Fibroblast of skin of right quadriceps (primary cell): ENCODE measurements around the gene HOXB7.

ENCODE experiments used
- DNase-seq: peaks from one replicate; pipeline ENCODE4 v3.0.0-alpha.2; 2013

The HOXB7 gene

DNA sequence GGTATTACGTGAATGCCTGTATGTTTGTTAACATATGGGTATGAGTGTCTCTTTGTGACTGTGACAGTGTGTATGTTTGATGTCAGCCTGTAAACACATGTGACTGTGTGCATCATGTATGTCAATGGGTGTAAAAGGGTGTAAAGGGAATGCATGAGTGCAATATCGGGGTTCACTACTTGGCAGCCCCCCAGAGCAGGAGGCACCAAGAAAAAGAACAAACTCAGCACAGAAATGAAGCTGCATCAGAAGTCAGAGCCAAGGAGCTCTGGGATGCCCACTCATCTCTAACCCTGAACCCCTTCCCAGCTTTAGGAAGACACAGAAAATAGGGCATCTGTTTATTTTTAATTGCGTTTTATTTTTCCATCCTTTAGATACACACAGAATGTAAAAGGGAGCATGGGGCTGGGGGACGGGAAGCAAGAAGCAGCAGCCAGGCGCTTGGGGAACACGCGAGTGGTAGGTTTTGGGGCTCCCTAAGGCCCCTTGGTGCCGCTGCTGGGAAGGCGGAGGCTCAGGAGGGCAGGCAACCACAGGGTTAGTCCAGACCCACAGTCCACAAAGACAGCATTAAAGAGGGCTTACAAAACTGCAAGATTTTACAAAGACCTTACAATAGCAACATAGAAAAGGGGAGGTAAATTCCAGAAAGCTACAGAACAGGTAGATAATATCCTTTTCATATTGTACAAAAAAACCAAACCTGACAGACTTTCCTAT lies 3.8 kb downstream of the HOXB7 start:
- DNase-seq: no peak

DNA sequence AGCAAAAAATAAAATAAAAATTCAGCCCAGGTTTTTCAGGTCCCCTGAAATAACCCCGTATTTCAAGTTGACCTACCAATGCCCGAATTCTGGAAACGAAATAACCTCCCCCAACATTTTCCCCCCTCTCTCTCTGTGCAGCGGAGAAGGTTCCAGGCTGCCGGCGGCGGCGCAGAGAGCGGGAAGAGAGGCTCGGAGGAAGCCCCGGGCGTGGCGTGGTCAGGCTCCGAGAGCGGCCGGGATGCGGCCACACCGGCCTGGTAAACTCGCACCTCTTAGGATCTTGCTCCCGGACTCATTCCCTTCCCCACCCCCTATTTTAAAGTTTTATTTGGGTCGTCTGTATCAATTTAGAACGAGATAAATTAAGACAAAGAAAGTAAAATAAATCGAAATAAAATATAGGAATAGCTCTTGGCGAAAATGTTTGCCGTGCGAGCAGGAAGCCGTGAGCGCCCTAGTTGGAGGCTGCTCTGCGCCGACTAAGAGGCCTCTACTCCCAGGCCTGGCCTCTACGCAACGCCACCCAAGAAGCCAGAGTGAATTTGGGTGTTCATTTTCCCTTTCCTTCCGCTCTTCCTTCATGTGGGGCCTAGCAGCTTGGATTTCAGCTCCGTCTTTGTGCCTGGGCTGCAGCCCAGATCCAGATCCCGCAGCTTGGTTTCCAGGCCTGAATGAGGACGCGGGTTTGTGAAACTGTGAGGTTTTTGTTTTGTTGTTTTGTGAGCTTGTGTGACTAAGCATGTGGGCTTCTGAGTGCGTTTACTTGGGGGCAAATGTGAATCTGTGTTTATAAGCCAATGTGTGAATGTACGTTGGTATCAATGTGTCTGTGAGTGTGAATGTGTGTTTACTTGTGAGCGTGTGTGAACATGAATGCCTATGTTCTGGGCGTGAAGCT lies 4.6 kb downstream of the HOXB7 start:
- no peak for DNase-seq

DNA sequence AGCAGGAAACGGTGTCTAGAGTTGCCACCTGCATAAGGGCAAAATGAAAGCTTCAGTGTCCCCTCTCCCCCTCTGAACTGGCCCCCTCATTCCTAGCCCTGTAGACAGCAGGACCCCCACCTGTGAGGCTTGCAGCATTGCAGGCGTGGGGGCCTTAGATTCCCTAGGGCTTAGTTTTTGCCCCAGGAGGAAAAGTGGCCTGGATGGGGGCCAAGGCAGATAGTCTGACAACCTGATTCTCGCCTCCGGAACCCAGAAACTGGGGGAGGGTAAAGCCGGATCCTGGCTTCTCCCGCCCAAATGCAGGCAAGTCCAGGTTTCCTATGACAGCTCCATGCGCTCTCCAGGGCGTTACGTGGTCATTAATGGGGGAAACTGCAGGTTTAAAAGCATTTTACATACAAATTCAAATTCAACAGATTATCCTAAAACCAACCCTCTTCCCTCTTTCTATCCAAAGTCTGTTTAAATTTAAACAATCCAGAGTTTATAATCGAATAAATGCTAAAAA lies 5.4 kb downstream of the HOXB7 start:
- no peak for DNase-seq

DNA sequence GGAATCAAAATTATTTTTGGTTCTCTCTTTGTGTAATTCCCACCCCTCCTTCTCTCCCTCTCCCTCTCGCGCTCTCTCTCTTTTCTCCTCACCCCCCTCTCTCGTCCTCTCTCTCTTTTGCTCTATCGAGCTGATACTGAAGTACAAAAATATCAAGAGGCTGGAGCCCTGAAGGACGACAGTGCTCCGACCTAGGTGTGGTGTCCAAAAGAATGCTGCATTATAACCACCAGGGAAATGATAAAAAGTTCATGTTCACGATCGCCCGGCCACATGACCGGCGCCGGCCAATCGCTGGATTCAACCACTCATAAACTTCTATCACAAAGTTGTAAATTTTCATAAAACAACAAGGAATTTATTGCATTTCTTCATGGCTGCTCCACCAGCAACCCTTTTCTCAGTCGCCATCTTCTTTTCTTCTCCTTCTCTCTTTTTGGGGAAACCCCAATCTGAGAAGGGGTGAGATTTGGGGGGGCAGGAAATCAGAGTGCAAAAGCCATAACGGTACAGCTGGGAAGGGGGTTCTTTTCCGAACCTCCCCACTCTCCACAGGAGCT lies 6.0 kb downstream of the HOXB7 start, which contains the start of gene HOXB6:
Gene HOXB6, minus strand, starts transcription at position 217 of the 560 bp plus-strand sequence. CDS start 6,836 bp downstream, outside the sequence.
- peak; percentile 45 for DNase-seq

DNA sequence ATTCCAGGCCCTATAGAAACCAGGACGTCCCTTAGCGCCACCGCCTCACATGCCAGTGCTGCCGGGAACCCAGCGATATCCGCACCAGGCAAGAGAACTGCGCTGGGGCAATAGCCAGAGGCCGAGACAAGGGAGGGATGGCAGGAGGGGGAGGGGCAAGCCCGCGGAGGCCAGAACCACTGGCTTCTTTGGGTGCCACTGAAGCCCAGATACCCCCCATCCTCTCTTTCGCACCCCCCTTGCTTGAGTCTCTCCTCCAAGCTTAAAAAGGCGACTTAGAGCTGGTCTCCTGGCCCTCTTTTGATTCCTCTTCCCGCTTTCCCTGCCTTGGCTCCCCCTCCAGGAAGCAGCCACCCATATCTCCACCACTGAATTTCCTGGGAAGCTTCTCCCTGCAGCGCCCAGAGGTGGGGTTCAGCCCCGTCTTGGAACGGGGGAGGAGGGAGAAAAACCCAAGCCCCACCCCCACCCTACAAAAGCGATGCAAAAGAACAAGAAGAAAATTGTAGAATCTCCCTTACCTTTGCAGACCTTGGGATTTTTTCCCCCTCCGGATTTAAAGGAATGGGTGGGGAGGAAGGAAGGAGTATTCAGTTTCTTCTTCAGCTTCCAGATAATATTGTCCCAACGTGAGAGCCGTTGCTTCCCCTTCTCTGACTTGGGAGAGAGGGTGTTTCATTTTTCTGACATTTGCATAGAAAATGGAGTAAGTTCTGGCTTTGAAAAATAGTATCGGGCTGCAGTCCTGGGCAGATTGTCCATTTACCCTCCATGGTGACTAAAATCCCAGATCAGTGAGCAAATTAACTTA lies 6.7 kb downstream of the HOXB7 start:
- peak; percentile 48 for DNase-seq

DNA sequence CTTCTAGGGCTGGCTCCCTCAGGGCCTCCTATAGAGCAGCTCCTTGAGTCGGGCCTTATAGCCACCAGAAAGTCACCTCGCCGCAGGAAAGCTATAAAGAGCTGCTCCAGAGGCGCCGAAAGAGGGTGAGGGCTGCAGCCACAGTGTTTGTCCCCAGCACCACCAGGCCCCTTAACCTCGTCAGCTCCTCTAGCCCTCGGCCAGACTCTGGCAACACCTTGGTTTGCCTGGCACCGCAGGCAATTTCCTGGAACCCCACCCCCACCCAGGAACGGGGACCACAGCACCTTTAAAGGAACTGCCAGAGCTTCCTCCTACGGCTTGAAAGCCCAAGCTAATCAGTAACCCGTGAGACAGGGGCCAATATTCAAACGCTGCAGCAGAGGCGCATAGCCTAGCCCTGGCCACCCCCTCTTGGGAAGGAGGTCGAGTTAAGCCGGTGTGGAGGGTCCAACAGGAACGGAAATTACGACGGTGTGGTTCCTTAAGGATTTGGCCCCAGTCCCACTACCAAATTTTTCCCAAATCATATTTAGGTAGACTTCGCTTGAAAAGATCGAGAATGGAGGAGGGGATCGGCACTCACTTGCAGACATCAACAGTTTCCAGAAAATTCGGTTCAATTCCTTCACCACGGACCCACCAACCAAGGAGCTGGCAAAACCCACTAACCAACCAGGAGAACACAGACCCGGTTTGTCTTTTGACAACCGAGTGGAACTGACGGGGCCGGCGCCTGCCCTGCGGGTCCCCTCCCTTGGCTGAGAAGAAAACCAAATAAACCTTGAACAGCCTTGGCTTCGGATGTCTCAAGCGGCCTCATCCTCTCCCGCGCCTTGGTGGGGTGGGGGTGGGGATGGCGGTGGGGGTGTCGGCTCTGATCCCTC lies 9.0 kb downstream of the HOXB7 start:
- DNase-seq: no peak

DNA sequence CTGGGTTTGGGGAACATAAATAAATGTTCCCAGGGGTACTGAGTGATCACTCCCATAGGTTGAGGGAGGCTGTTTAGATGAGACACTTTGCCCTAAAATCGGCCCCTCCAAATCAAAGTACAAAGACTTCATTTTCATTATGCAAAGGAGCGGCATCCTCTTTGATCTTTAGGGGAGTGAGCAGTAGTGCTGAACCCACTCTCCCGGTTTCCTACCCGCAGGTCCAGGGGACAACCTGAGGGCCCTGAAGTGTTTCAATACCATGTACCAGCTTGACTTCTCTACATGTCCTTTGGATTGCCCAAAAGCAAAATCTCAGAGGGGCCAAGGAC lies 9.6 kb downstream of the HOXB7 start:
- no peak for DNase-seq

DNA sequence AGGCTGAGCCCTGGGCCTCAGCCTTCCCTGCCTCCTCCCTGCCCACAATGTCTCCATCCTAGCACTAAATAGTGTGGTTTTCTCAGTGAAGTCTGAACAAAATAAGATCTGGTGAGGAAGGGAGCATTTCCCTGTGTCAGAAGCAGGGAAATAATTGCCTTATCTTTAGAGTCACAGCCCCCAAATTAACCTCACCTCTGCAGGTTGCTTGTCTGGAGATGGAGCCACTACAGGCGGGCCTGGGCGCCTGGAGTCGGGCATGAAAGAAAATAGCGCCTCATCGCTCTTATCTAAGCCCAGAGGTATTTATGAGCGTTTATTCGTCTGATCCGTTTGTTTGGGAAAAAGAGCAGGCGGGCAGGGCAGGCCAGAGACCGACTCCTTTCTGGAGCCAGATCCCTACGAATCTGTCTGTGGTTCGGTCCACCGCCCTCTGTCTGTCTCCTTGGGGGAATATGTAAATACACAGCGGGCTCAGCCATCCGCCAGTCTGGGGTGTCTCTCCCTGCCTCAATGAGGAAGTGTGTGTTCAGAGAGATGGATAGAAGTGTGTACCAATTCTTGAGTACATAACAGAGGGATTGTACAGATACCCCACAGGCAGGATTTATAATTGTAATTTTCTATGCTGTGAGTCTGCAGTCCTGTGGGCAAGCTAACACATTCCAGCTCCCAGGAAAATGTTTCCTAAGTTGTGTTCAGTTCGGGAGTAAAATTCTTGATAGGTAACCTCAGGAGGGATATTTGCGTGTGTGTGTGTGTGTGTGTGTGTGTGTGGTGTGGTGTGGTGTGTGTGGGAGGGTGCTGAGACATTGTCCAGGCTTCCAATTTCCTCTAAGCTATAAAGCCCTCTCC lies 10.3 kb downstream of the HOXB7 start:
- DNase-seq: no peak

DNA sequence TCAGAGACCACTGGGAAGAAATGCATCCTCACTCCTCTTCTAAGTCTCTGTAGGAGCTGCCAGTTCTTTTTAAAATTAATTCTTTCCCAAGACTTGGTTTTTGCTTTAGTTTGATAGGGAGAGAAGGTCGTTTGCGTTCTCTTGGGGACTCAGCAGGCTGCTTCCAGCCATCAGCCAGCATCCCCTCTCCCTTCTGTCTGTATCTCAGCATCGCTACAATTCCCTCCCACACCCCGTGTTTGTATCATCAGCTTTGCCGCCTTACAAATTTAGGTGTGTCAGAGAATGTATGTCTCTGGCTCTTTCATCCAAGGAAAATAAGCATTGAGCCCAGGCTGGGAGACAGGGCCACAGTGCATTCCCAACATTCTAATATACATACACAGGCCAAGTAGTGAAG lies 11.5 kb downstream of the HOXB7 start:
- no peak for DNase-seq

DNA sequence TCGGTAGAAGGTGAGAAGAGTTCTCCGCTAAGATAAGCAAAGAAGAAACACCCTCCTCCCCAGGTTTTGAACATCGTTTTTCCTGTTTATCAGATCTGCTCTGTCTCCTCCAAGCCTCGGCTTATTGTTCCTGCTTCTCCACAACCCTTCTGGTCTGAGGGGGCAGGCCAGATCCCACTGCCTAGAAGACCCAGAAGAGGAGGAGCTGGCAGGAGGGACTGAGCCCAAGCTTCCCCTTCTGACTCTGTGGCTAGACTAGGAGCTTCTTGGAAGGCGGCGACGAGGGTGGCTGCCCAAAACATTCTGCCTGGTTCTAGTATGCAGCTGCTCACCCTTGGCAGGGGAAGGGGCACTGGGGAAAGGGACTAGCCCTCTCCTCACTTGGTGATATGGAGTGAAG lies 12.1 kb downstream of the HOXB7 start:
- no peak for DNase-seq

DNA sequence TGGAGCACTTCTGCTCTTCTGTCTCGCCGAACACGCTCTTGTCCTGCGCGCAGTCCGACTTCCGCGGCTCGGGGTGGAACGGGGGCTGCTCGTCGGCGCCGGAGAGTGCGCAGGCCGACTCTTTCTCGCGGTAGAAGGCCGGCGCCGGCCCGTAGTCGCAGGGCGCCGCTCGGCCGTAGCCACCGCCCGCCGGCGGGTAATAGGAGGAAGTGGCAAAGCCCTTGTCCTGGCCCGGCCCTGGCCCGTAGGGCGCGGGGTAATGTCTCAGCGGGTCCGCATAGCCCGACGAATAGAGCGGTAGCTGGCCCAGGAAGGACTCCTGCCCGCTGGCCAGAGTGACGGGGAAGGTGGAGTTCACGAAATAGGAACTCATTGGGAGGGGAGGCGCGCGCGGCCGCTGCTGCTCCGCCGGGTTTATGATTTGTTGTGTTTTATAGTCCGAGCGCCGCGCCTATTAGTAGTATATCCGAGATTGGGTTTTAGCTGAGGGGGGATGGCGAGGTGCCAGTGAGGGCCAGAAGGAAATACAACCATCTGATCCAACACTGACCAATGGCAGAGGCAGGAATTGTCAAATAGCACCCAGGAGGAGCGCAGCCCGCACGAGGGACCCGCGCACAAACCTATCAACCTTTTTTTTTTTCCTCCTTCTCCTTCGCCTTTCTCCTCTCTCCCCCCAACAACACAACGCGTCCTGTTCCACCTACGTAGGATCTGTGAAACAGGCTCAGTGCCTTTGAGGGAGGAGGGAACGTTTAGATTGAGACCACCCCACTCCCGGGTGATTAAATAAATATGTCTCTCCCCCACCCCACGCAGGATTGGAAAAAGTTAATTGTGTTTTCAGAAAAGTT lies 12.8 kb downstream of the HOXB7 start:
- DNase-seq: peak; percentile 57

DNA sequence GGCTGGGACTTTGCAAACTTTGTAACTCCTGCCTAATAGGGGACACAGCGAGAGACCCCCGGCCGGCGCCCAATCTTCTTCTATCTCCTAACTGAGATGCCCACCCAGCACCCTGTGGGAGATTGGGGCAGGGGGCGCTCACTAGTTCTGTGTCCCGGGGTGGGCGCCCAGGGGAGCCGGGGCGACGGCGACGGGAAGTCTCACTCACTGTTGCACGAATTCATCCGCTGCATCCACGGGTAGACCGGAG lies 13.4 kb downstream of the HOXB7 start:
- no peak for DNase-seq

DNA sequence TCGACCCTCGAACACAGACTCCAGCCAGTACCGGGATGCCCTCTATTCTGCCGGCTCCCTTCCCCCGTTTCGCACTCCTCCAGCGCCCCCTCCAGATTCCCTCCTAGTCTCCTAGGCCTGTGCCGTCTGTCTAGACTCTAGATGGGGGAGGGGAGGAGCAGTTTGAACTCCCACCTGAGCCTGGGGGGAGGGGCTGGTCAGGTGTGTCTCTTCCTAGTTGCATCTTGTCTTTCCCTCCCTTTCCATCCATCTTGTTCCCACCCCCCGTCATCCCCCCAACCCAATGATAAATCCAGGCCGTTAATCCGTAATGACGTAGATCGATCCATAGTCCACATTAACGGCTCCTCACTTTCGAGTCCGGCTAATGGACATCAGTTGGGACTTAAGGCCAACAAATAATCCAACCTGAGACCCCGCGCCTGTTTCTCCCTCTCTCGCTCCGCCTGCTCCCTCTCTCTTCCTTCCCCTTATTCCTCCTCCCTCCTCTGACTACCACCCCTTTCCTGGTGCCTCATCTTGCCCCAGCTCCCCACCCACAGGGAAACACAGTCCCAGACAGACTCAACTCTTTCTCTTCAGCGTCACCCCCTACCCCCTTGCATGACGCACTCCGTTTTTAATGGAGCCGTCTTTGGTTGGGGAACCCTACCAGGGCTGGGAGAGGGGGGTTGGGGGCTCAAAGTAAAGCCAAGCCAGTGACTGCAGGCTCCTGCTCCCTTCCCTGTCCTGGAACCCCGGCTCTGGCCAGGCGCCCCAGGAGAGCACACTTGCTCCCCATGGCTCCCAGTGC lies 13.9 kb downstream of the HOXB7 start:
- peak; percentile 68 for DNase-seq

DNA sequence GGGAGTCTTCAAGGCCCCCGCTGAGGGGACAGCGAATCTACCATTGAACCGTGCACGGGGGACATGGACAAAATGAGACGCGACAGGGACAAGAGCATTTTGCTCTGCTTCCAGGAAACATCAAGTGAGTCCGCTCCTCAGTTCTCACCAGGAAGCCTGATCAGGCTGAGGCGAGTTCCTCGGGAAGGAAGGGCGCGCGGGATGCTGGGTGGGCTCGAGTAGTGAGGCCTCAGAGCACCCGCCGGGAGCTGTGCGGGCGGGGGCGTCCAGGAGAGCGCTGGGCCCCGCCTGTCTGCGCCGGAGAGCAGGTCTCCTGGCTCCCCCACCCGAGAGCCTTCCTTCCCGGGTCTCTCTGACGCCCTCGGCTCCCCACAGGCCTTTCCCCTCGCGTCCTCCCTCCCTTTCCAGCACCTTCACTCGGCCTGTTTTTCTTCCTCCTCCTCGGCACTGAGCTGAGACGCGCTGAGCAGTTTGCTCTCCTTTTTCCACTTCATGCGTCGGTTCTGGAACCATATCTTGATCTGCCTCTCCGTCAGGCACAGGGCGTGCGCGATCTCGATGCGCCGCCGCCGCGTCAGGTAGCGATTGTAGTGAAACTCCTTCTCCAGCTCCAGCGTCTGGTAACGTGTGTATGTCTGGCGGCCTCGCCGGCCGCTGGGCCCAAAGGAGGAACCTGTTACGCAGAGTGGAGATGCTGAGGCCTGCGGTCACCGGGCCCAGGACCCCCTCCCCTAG lies 14.7 kb downstream of the HOXB7 start:
- DNase-seq: no peak

DNA sequence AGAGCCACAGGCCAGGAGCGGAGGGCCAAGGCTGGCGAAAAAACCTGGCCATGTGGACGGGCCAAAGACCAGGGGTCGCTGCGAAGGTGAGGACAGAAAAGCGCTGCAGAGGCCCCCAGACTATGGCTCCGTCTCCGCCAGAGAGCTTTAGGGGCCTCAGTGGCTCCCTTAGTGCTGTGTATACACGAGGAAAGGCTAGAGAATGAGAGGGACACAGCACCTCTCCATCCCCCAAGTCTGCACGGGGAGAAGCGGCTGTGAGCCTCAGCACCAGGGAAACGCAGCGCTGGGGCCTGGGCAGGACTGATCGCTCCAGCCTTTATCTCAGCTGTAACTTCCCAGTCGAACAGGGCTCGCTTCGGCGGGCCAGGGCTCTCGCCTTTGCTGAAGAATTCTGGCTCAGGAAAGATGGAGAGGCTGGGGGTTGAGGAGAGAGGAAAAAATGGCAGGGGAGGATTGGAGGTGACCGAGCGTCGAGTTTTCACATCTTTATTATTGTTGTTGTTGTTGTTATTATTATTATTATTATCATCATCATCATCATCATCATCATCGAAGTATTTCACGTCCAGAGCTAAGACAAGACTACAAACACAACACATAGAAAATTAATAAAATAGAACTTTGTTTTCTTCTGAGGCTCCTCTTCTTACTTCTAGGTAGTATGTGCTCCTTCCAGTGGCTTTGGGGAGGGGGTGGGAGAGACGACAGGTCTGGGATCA lies 15.4 kb downstream of the HOXB7 start:
- no peak for DNase-seq

DNA sequence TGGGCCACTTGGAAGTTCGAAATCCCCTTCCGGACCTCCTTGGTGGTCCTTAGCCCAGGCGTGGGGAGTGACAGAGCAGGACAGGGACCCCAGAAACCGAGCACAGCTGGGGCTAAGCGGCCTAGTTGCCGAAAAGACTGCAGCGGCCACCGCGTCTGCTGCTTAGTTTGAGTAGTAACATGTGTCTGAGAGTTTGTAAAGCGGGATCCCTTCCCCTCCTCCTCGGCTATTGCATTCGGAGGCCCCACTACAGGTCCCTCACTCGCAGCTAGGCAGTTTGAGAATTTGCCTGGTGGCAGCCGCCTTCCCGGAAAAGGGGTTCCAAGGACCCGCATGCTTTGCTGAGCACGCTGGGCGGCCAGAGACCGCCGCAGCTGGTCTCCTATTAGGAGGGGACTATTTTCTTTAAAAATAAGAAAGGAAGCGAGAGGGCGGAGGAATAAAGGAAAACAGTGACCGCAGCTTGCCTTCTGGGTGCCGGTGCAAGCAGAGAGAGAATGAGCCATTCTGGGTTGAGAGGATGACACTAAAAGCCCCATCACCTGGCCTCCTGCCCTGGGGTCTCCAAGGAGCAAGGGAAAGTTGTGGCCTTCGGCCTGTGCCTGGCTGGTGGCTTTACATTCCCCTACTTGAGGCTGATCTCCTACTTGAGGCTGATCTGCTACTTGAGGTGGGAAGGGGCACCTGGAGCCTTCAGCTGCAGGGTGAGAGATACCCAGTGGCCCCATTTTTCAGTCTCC lies 16.1 kb downstream of the HOXB7 start:
- no peak for DNase-seq
